GM23248 (cell line): ENCODE measurements around the gene RERE. TPM values are rescaled to one million over a fixed set of nuclear protein-coding genes. Genes with fewer than 3 reads are reported as not detected.

ENCODE experiments used
- DNase-seq: peaks from one replicate; pipeline ENCODE4 v3.0.0-alpha.2; 2015
- H2AFZ ChIP-seq: fragments of 200-600 bp; sonication (generic); 2 replicates; pipeline ENCODE4 v1.6.1; 2016; ENCODE audit warnings: antibody characterized with exemption
- H3F3A ChIP-seq: fragments of 200-600 bp; sonication (generic); 2 replicates; pipeline ENCODE4 v1.6.1; 2016; ENCODE audit warnings: mild to moderate bottlenecking, antibody characterized with exemption, mixed run types; ENCODE audit not compliant: insufficient read depth
- H3K27ac ChIP-seq: fragments of 200-600 bp; sonication (generic); 2 replicates; pipeline ENCODE4 v1.5.1; 2016; ENCODE audit warnings: mild to moderate bottlenecking
- H3K27me3 ChIP-seq: fragments of 200-600 bp; sonication (generic); replicated peaks from 2 replicates; pipeline ENCODE4 v1.6.1; 2016; ENCODE audit warnings: mild to moderate bottlenecking; ENCODE audit not compliant: insufficient read depth
- H3K36me3 ChIP-seq: fragments of 200-600 bp; sonication (generic); 2 replicates; pipeline ENCODE4 v1.6.1; 2016; ENCODE audit warnings: low read depth, mild to moderate bottlenecking
- H3K4me1 ChIP-seq: fragments of 200-600 bp; sonication (generic); 2 replicates; pipeline ENCODE4 v1.6.1; 2016; ENCODE audit warnings: mild to moderate bottlenecking; ENCODE audit not compliant: insufficient read depth
- H3K4me2 ChIP-seq: fragments of 200-600 bp; sonication (generic); one replicate; pipeline ENCODE4 v1.6.1; 2016; ENCODE audit warnings: mild to moderate bottlenecking; ENCODE audit not compliant: unreplicated experiment
- H3K4me3 ChIP-seq: fragments of 200-600 bp; sonication (generic); 2 replicates; pipeline ENCODE4 v1.5.1; 2016; ENCODE audit warnings: mild to moderate bottlenecking
- H3K79me2 ChIP-seq: fragments of 200-600 bp; sonication (generic); 2 replicates; pipeline ENCODE4 v1.6.1; 2016; ENCODE audit warnings: mild to moderate bottlenecking; ENCODE audit not compliant: insufficient read depth
- H3K9ac ChIP-seq: fragments of 200-600 bp; sonication (generic); 2 replicates; pipeline ENCODE4 v1.6.1; 2016; ENCODE audit warnings: mild to moderate bottlenecking
- H3K9me2 ChIP-seq: fragments of 200-600 bp; sonication (generic); 2 replicates; pipeline ENCODE4 v1.6.1; 2016; ENCODE audit warnings: mixed run types, mild to moderate bottlenecking, moderate library complexity; ENCODE audit not compliant: insufficient read depth
- H3K9me3 ChIP-seq: fragments of 200-600 bp; sonication (generic); one replicate; pipeline ENCODE4 v1.6.1; 2017; ENCODE audit warnings: low read depth
- H4K20me1 ChIP-seq: fragments of 200-600 bp; sonication (generic); 2 replicates; pipeline ENCODE4 v1.6.0; 2016; ENCODE audit not compliant: insufficient read depth
- EZH2 ChIP-seq: fragments of 200-600 bp; sonication (generic); IDR thresholded peaks from 2 replicates; pipeline ENCODE4 v1.6.1; 2018; ENCODE audit warnings: antibody characterized with exemption, mild to moderate bottlenecking; ENCODE audit not compliant: insufficient read depth, poor library complexity, severe bottlenecking
- EZH2phosphoT487 ChIP-seq: fragments of 200-600 bp; sonication (generic); IDR thresholded peaks from 2 replicates; pipeline ENCODE4 v1.6.1; 2018; ENCODE audit warnings: antibody characterized with exemption, moderate library complexity, mild to moderate bottlenecking, low read depth; ENCODE audit not compliant: insufficient read depth
- WGBS, 2 experiments: methylation state at CpG; one replicate each; pipeline ENCODE4 v1.1.6; 2015 to 2017; ENCODE audit warnings: low lambda C conversion rate in 2 of 2, low coverage in 1 of 2; ENCODE audit errors: missing lambda C conversion rate in 2 of 2; 5-methylcytosine and 5-hydroxymethylcytosine counted together
- in situ Hi-C: fragments of 300-500 bp; cut with MboI; formaldehyde crosslinking; loops from 2 replicates; pipeline ENCODE4 v1.15.0; 2020
- polyA plus RNA-seq: library from polyadenylated mRNA; unstranded; fragments of >200 nt; fragmentation: Nextera tagmentation; extraction: Ambion mirVana; gene quantifications from 2 replicates; pipeline ENCODE4 v1.2.1, GENCODE V29; 2016
- total RNA-seq: library from RNA; depleted of rRNA; stranded (reverse); fragments of >200 nt; shearing (Covaris generic); gene quantifications from 2 replicates; pipeline ENCODE4 v1.2.3, GENCODE V29; 2014

RERE gene
- total and polyA plus RNA-seq, 2 experiments from 2014 or later = 26.0 to 26.2 TPM

DNA sequence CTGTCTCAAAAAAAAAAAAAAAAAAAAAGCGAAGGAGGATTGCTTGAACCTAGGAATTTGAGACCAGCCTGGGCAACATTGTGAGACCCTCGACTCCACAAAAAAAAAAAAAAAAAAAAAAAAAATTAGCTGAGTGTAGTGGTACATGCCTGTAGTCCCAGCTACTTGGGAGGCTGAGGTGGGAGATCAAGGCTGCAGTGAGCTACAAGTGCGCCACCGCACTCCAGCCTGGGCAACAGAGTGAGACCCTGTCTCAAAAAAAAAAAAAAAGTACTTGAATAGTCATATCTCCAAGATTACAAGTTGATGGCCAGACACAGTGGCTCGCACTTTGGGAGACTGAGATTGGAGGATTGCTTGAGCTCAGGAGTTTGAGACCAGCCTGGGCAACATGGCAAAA lies 33.6 kb upstream of the RERE start:
- H3K4me3 ChIP-seq = no peak overlapping the region
- in situ Hi-C loops = no loop called here
- no peaks in the 10 kb centered on the region for H3K9me3 ChIP-seq
- no peaks in the 10 kb centered on the region for H4K20me1 ChIP-seq
- H3K27ac ChIP-seq = no peak overlapping the region
- H3K9me2 ChIP-seq = no peaks in the 10 kb centered on the region
- no peak overlapping the region for H3K4me2 ChIP-seq
- H3K4me1 ChIP-seq = 0 out of 2 replicates have a peak, but pooled peaks cover 4% of the 10 kb centered on the region
- H3K27me3 ChIP-seq = no peaks in the 10 kb centered on the region
- DNase-seq = no peak
- no peak overlapping the region for H3K9ac ChIP-seq
- no peak overlapping the region for H2AFZ ChIP-seq
- H3K79me2 ChIP-seq = no peaks in the 10 kb centered on the region
- H3F3A ChIP-seq = peaks cover 8% of the 10 kb centered on the region; the same call in 1 of the 2 replicates
- TF ChIP-seq EZH2 = no peak
- no peak for TF ChIP-seq EZH2phosphoT487
- H3K36me3 ChIP-seq = no peaks in the 10 kb centered on the region
- WGBS, 2 experiments = 89 to 100% methylated on average over 3 to 5 of the region's 5 CpGs

DNA sequence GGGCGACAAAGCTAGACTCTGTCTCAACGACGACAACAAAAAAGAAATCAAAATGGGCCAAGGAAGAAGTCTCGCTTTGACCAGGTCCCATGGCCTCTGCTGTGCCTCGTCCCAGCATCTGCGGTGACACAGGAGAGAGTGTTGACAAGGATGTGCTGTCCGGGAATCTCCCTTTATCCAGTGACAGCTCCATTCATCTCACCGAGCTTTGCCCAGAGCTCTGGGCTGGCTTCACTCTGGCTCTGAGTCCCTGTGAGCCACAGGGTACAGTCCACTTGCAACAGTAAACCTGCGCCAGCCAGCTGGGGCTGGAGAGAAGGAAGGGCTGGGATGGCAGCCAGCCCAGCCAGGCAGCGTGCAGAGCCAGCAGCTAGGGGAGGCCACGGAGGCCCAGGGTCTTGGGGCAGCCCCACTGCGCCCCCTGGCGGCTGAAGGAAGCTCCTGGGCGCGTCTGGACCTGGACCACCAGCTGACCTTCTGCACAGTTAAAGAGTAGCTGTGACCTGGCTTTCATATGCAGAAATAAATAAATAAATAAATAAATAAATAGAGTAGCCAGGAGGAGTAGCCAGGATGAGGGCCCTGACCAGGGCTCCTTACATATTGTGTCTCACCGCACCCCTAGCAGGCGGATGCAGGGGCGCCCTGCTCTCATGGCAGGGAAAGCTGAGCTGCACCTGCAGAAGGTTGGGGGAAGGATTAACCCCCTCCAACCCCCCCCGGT lies 31.4 kb upstream of the RERE start:
- H3K9ac ChIP-seq = 0 out of 2 replicates have a peak overlapping the region, but pooled peaks have one; percentile 10
- no peak overlapping the region for H3K4me3 ChIP-seq
- H4K20me1 ChIP-seq = no peaks in the 10 kb centered on the region
- peak; percentile 96 for DNase-seq
- in situ Hi-C loops = loop anchor here (25.0 kb wide), 1 partner anchor 287 kb away; no protein-coding TSS in a partner anchor
- H3K4me2 ChIP-seq = no peak overlapping the region
- H3K4me1 ChIP-seq = 0 out of 2 replicates have a peak, but pooled peaks cover 4% of the 10 kb centered on the region
- no peaks in the 10 kb centered on the region for H3K36me3 ChIP-seq
- no peaks in the 10 kb centered on the region for H3K9me3 ChIP-seq
- no peak for TF ChIP-seq EZH2
- TF ChIP-seq EZH2phosphoT487 = no peak
- 26 to 27% methylated on average over 19 of the region's 19 CpGs for WGBS, 2 experiments
- no peaks in the 10 kb centered on the region for H3K9me2 ChIP-seq
- H2AFZ ChIP-seq = no peak overlapping the region
- no peaks in the 10 kb centered on the region for H3K79me2 ChIP-seq
- H3F3A ChIP-seq = no peaks in the 10 kb centered on the region
- H3K27ac ChIP-seq = no peak overlapping the region
- no peaks in the 10 kb centered on the region for H3K27me3 ChIP-seq

DNA sequence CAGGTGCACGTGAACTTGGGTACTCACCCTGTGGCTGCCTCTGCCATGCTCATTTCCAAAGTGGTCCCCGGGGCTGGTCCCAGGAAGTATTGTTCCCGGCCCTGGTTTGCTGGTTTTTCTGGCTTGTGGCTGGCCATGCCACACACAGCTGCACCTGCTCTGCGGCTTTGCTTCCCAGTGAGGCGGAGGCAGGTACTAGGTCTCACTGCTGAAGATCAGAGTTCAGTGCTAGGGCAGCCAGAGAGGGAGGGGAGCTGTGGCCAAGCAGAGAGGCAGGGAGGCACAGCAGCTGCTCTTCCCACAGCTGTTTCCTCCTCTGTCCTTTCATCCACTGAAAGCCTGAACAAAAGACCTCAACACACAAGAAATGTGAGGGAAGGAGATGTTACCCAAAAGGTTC lies 30.6 kb upstream of the RERE start:
- Histone ChIP-seq H3K4me2 (no peak overlapping the region), H3K27me3 (no peaks in the 10 kb centered on the region), H3K79me2 (no peaks in the 10 kb centered on the region), H2AFZ (no peak overlapping the region), H3K27ac (no peak overlapping the region), H3K4me3 (no peak overlapping the region), H3F3A (no peaks in the 10 kb centered on the region), H3K9ac (no peak overlapping the region), H3K9me2 (no peaks in the 10 kb centered on the region), H3K36me3 (no peaks in the 10 kb centered on the region), H3K9me3 (no peaks in the 10 kb centered on the region), H4K20me1 (no peaks in the 10 kb centered on the region), H3K4me1 (0 out of 2 replicates have a peak, but pooled peaks cover 4% of the 10 kb centered on the region)
- TF ChIP-seq EZH2 = no peak
- TF ChIP-seq EZH2phosphoT487 = no peak
- DNase-seq = no peak
- in situ Hi-C loops = loop anchor here (25.0 kb wide), 1 partner anchor 286 kb away; no protein-coding TSS in a partner anchor
- WGBS, 2 experiments = 74 to 78% methylated on average over 5 of the region's 5 CpGs

DNA sequence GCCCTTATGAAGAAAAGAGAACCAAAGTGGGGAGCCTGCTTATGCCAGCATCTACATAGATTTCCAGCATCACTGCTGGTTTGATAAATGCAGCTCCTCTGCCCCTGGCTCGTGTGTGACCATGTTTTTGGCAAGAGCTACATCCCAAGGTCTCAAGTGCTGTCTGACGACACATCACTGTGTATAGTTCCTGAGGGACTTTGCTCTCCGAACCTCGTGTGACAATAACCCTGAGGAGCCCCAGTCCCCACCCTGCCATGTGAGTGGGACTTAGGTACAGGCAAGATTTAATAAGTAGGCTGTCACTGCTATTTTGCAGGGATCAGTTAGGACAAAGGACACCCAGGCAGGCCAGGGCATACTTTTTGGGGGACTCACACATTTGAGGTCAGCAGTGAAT lies 28.8 kb upstream of the RERE start:
- H3K9ac ChIP-seq = no peak overlapping the region

More for the DNA sequence above, 28.8 kb upstream of the RERE start:
- 84 to 93% methylated on average over 4 of the region's 4 CpGs for WGBS, 2 experiments
- H3K9me2 ChIP-seq = no peaks in the 10 kb centered on the region
- 0 out of 2 replicates have a peak, but pooled peaks cover 4% of the 10 kb centered on the region for H3K4me1 ChIP-seq
- no peaks in the 10 kb centered on the region for H3K36me3 ChIP-seq
- H3K27me3 ChIP-seq = no peaks in the 10 kb centered on the region
- no peak overlapping the region for H3K27ac ChIP-seq
- no peaks in the 10 kb centered on the region for H3K79me2 ChIP-seq
- no peak overlapping the region for H3K4me2 ChIP-seq
- H2AFZ ChIP-seq = no peak overlapping the region
- no peak overlapping the region for H3K4me3 ChIP-seq
- H3K9me3 ChIP-seq = no peaks in the 10 kb centered on the region
- in situ Hi-C loops = loop anchor here (25.0 kb wide), 1 partner anchor 284 kb away; no protein-coding TSS in a partner anchor
- no peaks in the 10 kb centered on the region for H3F3A ChIP-seq
- no peaks in the 10 kb centered on the region for H4K20me1 ChIP-seq
- no peak for TF ChIP-seq EZH2
- TF ChIP-seq EZH2phosphoT487 = no peak
- DNase-seq = no peak
